ENCODE data around the gene ARHGAP6.

- TF ChIP-seq, protein P1, sequence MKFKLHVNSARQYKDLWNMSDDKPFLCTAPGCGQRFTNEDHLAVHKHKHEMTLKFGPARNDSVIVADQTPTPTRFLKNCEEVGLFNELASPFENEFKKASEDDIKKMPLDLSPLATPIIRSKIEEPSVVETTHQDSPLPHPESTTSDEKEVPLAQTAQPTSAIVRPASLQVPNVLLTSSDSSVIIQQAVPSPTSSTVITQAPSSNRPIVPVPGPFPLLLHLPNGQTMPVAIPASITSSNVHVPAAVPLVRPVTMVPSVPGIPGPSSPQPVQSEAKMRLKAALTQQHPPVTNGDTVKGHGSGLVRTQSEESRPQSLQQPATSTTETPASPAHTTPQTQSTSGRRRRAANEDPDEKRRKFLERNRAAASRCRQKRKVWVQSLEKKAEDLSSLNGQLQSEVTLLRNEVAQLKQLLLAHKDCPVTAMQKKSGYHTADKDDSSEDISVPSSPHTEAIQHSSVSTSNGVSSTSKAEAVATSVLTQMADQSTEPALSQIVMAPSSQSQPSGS (CRISPR knock-in tag; IDR thresholded peaks at IDR 0.05) = no peak
- TF ChIP-seq, protein P2, sequence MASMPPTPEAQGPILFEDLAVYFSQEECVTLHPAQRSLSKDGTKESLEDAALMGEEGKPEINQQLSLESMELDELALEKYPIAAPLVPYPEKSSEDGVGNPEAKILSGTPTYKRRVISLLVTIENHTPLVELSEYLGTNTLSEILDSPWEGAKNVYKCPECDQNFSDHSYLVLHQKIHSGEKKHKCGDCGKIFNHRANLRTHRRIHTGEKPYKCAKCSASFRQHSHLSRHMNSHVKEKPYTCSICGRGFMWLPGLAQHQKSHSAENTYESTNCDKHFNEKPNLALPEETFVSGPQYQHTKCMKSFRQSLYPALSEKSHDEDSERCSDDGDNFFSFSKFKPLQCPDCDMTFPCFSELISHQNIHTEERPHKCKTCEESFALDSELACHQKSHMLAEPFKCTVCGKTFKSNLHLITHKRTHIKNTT (CRISPR knock-in tag; IDR thresholded peaks at IDR 0.05) = no peak
Measured at GRCh38 chrX:11564546-11564945, 101.2 kb downstream of the ARHGAP6 start.

Measured in HepG2 (cell line).